NCI-H524 (cell line): ENCODE measurements around the gene NAXD.
"Not testable (repeated sequence)": the region's sequence is repeated elsewhere in the genome, so short reads cannot be mapped to it uniquely, and the experiment has no call there.

ENCODE experiments used
- DNase-seq, 2 experiments: peaks; one replicate each; lab custom pipeline; 2025; lab: John Stamatoyannopoulos, UW

Gene NAXD

GRCh38 chr13:110628477-110628793, 13.1 kb downstream of the NAXD start:
- no peak for DNase-seq

- DNase-seq, result no peak
Observed at GRCh38 chr13:110628952-110629701, 13.8 kb downstream of the NAXD start.

GRCh38 chr13:110629735-110630134, 14.4 kb downstream of the NAXD start:
- no peak for DNase-seq

- no peak for DNase-seq
Observed at GRCh38 chr13:110630566-110631119, 15.3 kb downstream of the NAXD start.

GRCh38 chr13:110632255-110632654, 16.9 kb downstream of the NAXD start:
- DNase-seq, result not testable (repeated sequence)

GRCh38 chr13:110633776-110634175, 18.4 kb downstream of the NAXD start:
- DNase-seq, result no peak

GRCh38 chr13:110634558-110634957, 19.2 kb downstream of the NAXD start:
- DNase-seq, result no peak

- no peak for DNase-seq
Observed at GRCh38 chr13:110635405-110636002, 20.2 kb downstream of the NAXD start.

GRCh38 chr13:110636053-110636475, 20.7 kb downstream of the NAXD start:
- DNase-seq, result no peak

GRCh38 chr13:110636701-110637201, 21.4 kb downstream of the NAXD start:
- DNase-seq, result no peak

- no peak for DNase-seq
Observed at GRCh38 chr13:110637275-110637674, 21.9 kb downstream of the NAXD start.

GRCh38 chr13:110637747-110638146, 22.4 kb downstream of the NAXD start:
- no peak for DNase-seq

GRCh38 chr13:110638257-110638656, 22.9 kb downstream of the NAXD start:
- DNase-seq, result no peak

- DNase-seq, result no peak
Observed at GRCh38 chr13:110638814-110639806, 23.8 kb downstream of the NAXD start.

- DNase-seq, result no peak
Observed at GRCh38 chr13:110639935-110640334, 24.6 kb downstream of the NAXD start.

GRCh38 chr13:110640591-110641029, 25.3 kb downstream of the NAXD start:
- DNase-seq, result no peak

- no peak for DNase-seq
Observed at GRCh38 chr13:110641055-110642015, 26.0 kb downstream of the NAXD start.

- DNase-seq, result no peak
Observed at GRCh38 chr13:110642291-110642981, 27.1 kb downstream of the NAXD start.

GRCh38 chr13:110643324-110643723, 28.0 kb downstream of the NAXD start:
- DNase-seq, result no peak

- no peak for DNase-seq
Observed at GRCh38 chr13:110643768-110644421, 28.6 kb downstream of the NAXD start.
